Stimulated activated CD8-positive, alpha-beta memory T cell treated with anti-CD3 and anti-CD28 coated beads, Interleukin-4, amount 100 ng/mL, for 24 hours (primary cell): ENCODE measurements around the gene ARHGAP12.

Experiments used
- DNase-seq: peaks from one replicate; pipeline ENCODE4 v3.0.0-alpha.2; 2020; ENCODE audit warnings: low read depth

ARHGAP12 gene

GRCh38 chr10:31822150-31822549, 106.5 kb downstream of the ARHGAP12 start:
- DNase-seq, result no peak

- DNase-seq, result no peak
Observed at GRCh38 chr10:31820778-31821369, 107.8 kb downstream of the ARHGAP12 start.

DNA sequence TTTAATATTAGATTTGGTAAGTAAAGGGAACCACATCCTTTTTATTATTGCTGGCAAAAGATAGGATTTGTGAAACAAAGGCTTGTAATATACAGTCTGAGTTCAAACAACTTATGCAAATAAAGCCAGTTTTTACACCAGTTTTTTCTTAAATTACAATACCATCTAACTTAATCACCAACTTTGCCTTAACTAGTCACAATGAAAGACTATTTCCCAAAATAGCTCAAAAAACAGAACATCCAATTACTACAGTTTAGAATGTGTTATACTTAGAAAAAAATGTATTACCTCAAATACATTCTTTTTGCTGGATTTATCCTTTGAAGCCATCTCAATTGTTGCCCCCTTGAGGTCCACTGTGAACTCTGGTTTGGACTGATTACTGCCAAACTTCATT, 108.5 kb downstream of the ARHGAP12 start:
- no peak for DNase-seq

DNA sequence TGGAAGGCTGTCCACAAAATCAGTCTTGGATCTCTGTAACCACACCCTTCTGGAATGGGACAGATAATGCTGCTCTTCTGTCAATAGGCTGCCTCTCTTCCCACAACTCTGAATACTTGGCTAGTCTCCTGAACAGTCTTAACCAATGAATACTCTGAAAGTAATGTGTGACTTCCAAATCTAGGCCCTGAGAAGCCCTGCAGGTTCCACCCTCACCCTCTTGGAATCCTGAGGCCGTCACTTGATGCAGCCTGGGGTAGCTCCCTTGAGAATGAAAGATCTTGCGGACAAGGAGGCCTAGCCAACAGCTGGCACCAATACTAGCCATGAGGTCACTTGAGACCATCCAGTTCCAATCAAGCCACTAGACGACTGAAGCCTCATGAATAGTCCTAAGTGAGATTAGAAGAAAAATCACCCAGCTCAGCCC, 109.2 kb downstream of the ARHGAP12 start:
- no peak for DNase-seq

GRCh38 chr10:31816318-31816717, 112.3 kb downstream of the ARHGAP12 start:
- no peak for DNase-seq

GRCh38 chr10:31808258-31809218, 120.1 kb downstream of the ARHGAP12 start:
- no peak for DNase-seq

- DNase-seq, result no peak
Observed at GRCh38 chr10:31804352-31804810, 124.2 kb downstream of the ARHGAP12 start.

- no peak for DNase-seq
Observed at GRCh38 chr10:31803606-31804351, 124.9 kb downstream of the ARHGAP12 start.

- DNase-seq, result no peak
Observed at GRCh38 chr10:31799181-31799580, 129.4 kb downstream of the ARHGAP12 start.

- DNase-seq, result no peak
Observed at GRCh38 chr10:31792745-31793144, 135.9 kb downstream of the ARHGAP12 start.

GRCh38 chr10:31789555-31789954, 139.1 kb downstream of the ARHGAP12 start:
- DNase-seq, result no peak

DNA sequence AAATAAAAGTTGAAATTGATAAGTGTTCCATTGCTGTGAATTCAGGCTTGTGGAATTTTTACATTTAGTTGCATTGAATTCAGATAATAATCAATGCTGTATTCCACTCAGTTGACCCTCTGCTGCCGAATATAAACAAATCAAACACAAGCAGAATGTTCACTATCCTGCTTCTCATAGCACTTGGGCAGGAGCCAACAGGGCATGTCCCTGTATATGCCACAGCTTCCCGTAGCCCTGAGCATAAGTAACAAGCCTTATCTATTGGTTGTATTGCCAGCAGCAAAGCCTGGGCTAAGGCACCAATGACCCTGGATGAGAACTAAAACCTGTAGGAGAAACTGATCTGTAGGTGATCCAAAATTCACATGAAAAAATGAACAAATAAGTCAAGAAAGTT, 145.9 kb downstream of the ARHGAP12 start:
- DNase-seq, result no peak

- DNase-seq, result no peak
Observed at GRCh38 chr10:31780717-31781116, 147.9 kb downstream of the ARHGAP12 start.

GRCh38 chr10:31778627-31779026, 150.0 kb downstream of the ARHGAP12 start:
- no peak for DNase-seq

GRCh38 chr10:31776159-31776558, 152.5 kb downstream of the ARHGAP12 start:
- DNase-seq, result no peak

- DNase-seq, result no peak
Observed at GRCh38 chr10:31774928-31775650, 153.5 kb downstream of the ARHGAP12 start.

DNA sequence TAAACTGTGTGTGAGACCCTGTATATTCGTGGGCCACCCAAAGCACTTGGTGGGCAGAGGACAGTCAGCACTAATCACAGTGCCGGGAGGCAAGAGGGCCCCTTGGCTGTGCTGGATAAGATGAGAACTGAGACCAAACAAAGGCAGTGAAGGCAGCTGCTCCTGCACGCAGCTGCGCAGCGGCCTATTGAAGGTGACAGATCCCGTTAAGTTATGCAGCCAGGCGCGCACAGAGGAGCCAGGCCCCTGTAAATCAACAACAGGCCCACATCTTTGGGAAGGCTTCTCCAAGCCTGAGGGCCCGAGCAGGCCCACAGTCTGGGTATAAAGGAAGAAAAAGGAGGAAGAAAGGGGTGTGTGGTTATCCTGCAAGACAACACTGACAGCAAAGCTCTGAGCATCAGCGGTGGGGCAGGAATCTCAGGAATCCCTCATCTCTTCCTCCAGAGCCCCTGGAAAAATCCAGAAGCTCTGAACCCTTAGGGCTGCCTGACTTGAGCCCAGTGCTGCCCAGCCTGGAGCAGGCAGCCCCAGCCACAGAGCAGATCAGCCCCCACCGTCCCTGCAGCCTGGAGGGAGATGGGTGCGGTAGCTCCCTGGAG, 154.2 kb downstream of the ARHGAP12 start:
- DNase-seq, result no peak

DNA sequence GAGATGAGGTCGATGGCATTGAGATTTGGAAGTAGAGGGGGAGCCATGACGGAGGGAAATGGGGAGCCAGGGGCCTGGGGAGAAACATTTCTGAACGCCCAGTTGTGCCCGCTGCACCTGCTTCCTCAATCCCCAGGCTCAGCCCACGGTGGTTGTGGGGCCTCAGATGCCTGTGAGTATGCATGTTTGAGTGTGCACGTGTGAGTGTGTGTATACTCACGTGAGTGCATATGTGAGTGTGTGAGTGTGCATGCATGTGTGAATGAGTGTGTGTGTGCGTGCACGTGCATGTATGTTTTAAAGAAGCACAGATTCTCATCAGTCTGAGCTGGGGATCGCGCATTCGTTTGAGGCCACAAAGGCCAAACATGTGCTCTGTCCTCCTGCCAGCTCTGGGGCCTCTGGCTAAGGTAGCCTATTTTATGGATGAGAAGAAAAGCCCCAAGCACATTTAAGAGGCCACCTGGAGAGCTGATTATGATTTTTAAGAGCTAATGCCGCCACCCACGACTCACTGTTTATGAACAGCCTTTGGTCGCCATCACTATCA, 154.8 kb downstream of the ARHGAP12 start:
- DNase-seq, result no peak

DNA sequence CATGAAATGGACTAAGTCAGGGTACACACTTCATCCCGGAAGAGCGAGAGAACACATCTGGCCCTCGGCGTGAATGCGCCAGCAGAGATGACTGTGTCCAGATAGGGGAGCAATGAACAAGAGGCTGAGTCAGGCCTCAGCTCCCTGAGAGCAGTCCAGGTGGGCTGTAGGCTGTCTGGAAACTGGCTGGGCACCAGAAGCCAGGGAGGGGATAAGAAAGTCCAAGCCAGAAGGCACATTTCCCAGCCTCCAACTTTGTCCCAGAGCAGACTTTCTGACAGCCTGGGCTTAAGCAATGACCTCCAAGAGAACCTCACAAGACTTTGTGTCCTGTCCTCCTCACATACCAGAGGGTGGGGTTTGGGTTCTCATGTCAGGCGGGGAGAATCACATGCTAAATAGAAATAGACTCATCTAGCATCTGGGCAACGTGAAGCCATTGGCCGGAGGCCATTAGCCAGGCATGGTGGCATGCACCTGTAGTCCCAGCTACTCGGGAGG, 157.2 kb downstream of the ARHGAP12 start:
- DNase-seq, result no peak

DNA sequence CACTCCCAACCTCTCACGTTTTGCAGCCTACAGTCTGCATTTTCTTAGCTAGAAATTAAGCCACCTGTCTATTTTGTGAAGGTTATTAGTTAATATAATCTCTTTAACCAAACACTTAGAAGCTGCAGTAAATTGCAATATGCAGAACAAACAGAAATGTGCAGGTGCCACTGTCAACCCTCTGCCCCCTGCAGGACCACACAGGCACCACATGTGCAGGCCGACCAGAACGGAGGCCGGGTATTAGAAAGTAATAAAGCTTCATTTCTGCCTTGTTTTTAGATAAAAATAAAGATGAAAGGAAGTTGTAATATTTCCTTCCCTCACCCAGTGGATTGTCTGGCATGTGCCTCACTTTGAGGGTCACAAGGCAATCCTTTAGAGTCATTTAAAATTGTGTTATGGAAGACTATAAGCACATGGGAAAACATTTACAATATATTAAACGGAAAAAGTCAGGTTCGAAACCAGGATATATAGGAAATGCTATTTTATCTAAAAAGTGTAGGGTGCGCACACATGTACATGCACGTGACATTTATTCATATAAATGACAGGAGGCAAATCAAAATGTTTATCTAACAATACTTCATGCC, 158.2 kb downstream of the ARHGAP12 start:
- DNase-seq, result peak; percentile 34

GRCh38 chr10:31769564-31769963, 159.1 kb downstream of the ARHGAP12 start:
- no peak for DNase-seq
